IMR-90 (cell line): ENCODE results near the gene LCN2.

Experiments used
- CEBPB ChIP-seq: IDR thresholded peaks from 2 replicates; pipeline ENCODE4 v1.6.1; 2012; ENCODE audit warnings: low read depth, low read length, improper control_type of control experiment
- MXI1 ChIP-seq: IDR thresholded peaks from 2 replicates; pipeline ENCODE4 v1.6.1; 2012; ENCODE audit warnings: low read depth, mild to moderate bottlenecking, low read length, moderate library complexity, borderline replicate concordance
- NFE2L2 ChIP-seq: fragments of 150-350 bp; IDR thresholded peaks from 2 replicates; pipeline ENCODE4 v1.6.1; 2016; ENCODE audit warnings: low read depth, mild to moderate bottlenecking, low read length
- POLR2A ChIP-seq: IDR thresholded peaks from 2 replicates; pipeline ENCODE4 v1.6.1; 2012; ENCODE audit warnings: mild to moderate bottlenecking, low read depth, low read length
- TF ChIP-seq, protein P1 (sequence below): conservative IDR thresholded peaks from 2 replicates; pipeline ENCODE4 v1.5.1; 2012; ENCODE audit warnings: mild to moderate bottlenecking, low read depth, low read length, improper control_type of control experiment

DNA sequence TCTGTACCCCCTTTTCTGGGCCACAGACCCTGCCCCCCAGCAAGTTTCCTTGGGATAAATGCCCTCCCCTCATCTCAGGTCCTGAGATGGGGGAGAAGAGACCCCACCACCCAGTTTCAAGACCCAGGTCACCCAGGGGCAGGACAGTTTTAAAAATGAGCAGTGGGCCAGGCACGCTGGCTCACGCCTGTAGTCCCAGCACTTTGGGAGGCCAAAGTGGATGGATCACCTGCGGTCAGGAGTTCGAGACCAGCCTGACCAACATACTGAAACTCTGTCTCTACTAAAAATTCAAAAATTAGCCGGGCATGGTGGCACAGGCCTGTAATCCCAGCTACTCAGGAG, 27.8 kb upstream of the LCN2 start:
- TF ChIP-seq CEBPB (no peak), POLR2A (no peak), MXI1 (no peak), NFE2L2 (no peak)
- TF ChIP-seq, protein P1, sequence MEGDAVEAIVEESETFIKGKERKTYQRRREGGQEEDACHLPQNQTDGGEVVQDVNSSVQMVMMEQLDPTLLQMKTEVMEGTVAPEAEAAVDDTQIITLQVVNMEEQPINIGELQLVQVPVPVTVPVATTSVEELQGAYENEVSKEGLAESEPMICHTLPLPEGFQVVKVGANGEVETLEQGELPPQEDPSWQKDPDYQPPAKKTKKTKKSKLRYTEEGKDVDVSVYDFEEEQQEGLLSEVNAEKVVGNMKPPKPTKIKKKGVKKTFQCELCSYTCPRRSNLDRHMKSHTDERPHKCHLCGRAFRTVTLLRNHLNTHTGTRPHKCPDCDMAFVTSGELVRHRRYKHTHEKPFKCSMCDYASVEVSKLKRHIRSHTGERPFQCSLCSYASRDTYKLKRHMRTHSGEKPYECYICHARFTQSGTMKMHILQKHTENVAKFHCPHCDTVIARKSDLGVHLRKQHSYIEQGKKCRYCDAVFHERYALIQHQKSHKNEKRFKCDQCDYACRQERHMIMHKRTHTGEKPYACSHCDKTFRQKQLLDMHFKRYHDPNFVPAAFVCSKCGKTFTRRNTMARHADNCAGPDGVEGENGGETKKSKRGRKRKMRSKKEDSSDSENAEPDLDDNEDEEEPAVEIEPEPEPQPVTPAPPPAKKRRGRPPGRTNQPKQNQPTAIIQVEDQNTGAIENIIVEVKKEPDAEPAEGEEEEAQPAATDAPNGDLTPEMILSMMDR, result no peak
